ENCODE measurements around the gene BANK1.

DNA sequence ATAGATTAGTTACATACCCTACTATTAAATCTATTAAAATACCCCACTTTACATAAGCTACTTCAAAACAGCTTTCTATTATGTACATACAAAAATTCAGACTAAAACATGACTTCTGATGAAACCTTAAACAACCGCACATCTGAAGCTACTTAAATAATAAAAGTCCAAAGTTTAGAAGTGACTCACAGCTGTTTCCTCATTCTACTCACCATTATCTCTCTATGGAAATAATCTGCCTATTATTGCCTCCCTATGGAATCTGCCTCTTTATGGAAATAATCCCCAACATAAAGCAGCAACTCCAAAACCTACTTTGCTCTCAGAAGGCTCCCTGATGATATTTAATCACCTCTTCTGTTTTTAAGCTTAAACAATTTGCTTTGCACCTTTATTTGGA lies 15.7 kb upstream of the BANK1 start:
- TF ChIP-seq POLR2AphosphoS5 (IDR thresholded peaks at IDR 0.05) (no peak), POLR2A (IDR thresholded peaks at IDR 0.05) (no peak)
- TF ChIP-seq, protein P1, sequence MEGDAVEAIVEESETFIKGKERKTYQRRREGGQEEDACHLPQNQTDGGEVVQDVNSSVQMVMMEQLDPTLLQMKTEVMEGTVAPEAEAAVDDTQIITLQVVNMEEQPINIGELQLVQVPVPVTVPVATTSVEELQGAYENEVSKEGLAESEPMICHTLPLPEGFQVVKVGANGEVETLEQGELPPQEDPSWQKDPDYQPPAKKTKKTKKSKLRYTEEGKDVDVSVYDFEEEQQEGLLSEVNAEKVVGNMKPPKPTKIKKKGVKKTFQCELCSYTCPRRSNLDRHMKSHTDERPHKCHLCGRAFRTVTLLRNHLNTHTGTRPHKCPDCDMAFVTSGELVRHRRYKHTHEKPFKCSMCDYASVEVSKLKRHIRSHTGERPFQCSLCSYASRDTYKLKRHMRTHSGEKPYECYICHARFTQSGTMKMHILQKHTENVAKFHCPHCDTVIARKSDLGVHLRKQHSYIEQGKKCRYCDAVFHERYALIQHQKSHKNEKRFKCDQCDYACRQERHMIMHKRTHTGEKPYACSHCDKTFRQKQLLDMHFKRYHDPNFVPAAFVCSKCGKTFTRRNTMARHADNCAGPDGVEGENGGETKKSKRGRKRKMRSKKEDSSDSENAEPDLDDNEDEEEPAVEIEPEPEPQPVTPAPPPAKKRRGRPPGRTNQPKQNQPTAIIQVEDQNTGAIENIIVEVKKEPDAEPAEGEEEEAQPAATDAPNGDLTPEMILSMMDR (IDR thresholded peaks at IDR 0.05), result no peak

Data from breast epithelium (tissue), 3 donors.